Prostate gland (tissue), 2 donors: ENCODE measurements around the gene MND1. TPM values are rescaled to one million over a fixed set of nuclear protein-coding genes. Genes with fewer than 3 reads are reported as not detected.

ENCODE experiments used
- DNase-seq: peaks from one replicate; pipeline ENCODE4 v3.0.0-alpha.2; 2019; ENCODE audit warnings: low spot score
- H3K27ac ChIP-seq, 2 donors: fragments of 200-600 bp; sonication (generic); 2 replicates each; pipeline ENCODE4 v1.5.1; 2017 to 2019
- H3K27me3 ChIP-seq: fragments of 200-600 bp; sonication (generic); replicated peaks from 2 replicates; pipeline ENCODE4 v1.5.1; 2019; ENCODE audit not compliant: insufficient read depth
- H3K36me3 ChIP-seq, 2 donors: fragments of 200-600 bp; sonication (generic); 1 replicate in 1 of 2; 2 replicates in 1 of 2; pipeline versions ENCODE4 v1.5.1 to v1.8.1; 2017 to 2019
- H3K4me1 ChIP-seq: fragments of 200-600 bp; sonication (generic); replicated peaks from 2 replicates; pipeline ENCODE4 v1.5.1; 2019
- H3K4me3 ChIP-seq, 2 donors: fragments of 200-600 bp; sonication (generic); 2 replicates each; pipeline ENCODE4 v1.5.1; 2017 to 2019
- H3K9me3 ChIP-seq: fragments of 200-600 bp; sonication (generic); 2 replicates; pipeline ENCODE4 v1.5.1; 2017
- CTCF ChIP-seq, 4 experiments: fragments of 200-600 bp in 2 of 4; fragments of 450-650 bp in 2 of 4; sonication (generic) in 2 of 4; IDR thresholded peaks; 1 replicate in 3 of 4; 2 replicates in 1 of 4; pipeline ENCODE4 v1.5.1; 2016 to 2019; ENCODE audit warnings: antibody characterized with exemption in 4 of 4, mild to moderate bottlenecking in 2 of 4, moderate library complexity in 2 of 4
- POLR2A ChIP-seq: fragments of 450-650 bp; IDR thresholded peaks from one replicate; pipeline ENCODE4 v1.6.1; 2016; ENCODE audit warnings: antibody characterized with exemption, mild to moderate bottlenecking
- POLR2AphosphoS5 ChIP-seq: sonication (generic); formaldehyde crosslinking; IDR thresholded peaks from one replicate; pipeline ENCODE4 v1.6.1; 2017; ENCODE audit warnings: antibody characterized with exemption
- WGBS: methylation state at CpG from one replicate; pipeline ENCODE4 v1.1.5; 2018; 5-methylcytosine and 5-hydroxymethylcytosine counted together
- intact Hi-C: fragments of 100-400 bp; cut with DNase I; formaldehyde crosslinking; loops from one replicate; pipeline ENCODE4 v1.14.2; 2022
- total RNA-seq, 2 donors: library from RNA; depleted of rRNA; stranded (reverse); fragments of >200 nt; gene quantifications; one replicate each; pipeline ENCODE4 v1.1.0, GENCODE V29; 2016

The MND1 gene
- total RNA-seq, 2 donors from 2014 or later, result 7.9 TPM; not detected in 1

- H3K4me3 ChIP-seq, result no peak overlapping the region
- intact Hi-C loops, result no loop called here
- no peaks in the 10 kb centered on the region for H3K27me3 ChIP-seq
- TF ChIP-seq POLR2A, result no peak
- no peak for TF ChIP-seq POLR2AphosphoS5
- no peak for TF ChIP-seq CTCF (IDR thresholded peaks at IDR 0.05)
- H3K27ac ChIP-seq, result no peak overlapping the region
- no peaks in the 10 kb centered on the region for H3K9me3 ChIP-seq
- no peaks in the 10 kb centered on the region for H3K4me1 ChIP-seq
- WGBS, result 95% methylated on average over 1 of the region's 1 CpG
- DNase-seq, result no peak
- no peaks in the 10 kb centered on the region for H3K36me3 ChIP-seq
Measured at GRCh38 chr4:153401501-153401900, 57.0 kb downstream of the MND1 start.

GRCh38 chr4:153402366-153402765 lies 57.9 kb downstream of the MND1 start:
- intact Hi-C loops, result no loop called here
- H3K27ac ChIP-seq, result no peak overlapping the region
- no peaks in the 10 kb centered on the region for H3K4me1 ChIP-seq
- DNase-seq, result no peak
- no peak for TF ChIP-seq POLR2A
- TF ChIP-seq POLR2AphosphoS5, result no peak
- TF ChIP-seq CTCF (IDR thresholded peaks at IDR 0.05), result no peak
- H3K4me3 ChIP-seq, result no peak overlapping the region
- H3K9me3 ChIP-seq, result no peaks in the 10 kb centered on the region
- 87% methylated on average over 2 of the region's 2 CpGs for WGBS
- H3K36me3 ChIP-seq, result no peaks in the 10 kb centered on the region
- H3K27me3 ChIP-seq, result no peaks in the 10 kb centered on the region

GRCh38 chr4:153403726-153404125 lies 59.2 kb downstream of the MND1 start:
- Histone ChIP-seq H3K27ac (no peak overlapping the region), H3K9me3 (no peaks in the 10 kb centered on the region), H3K4me3 (no peak overlapping the region), H3K27me3 (no peaks in the 10 kb centered on the region), H3K4me1 (no peaks in the 10 kb centered on the region), H3K36me3 (no peaks in the 10 kb centered on the region)
- WGBS, result 98% methylated on average over 1 of the region's 1 CpG
- DNase-seq, result no peak
- intact Hi-C loops, result no loop called here
- TF ChIP-seq POLR2A, result no peak
- no peak for TF ChIP-seq CTCF (IDR thresholded peaks at IDR 0.05)
- TF ChIP-seq POLR2AphosphoS5, result no peak

- Histone ChIP-seq H3K4me1 (no peaks in the 10 kb centered on the region), H3K4me3 (no peak overlapping the region), H3K27me3 (no peaks in the 10 kb centered on the region), H3K36me3 (no peaks in the 10 kb centered on the region), H3K27ac (no peak overlapping the region), H3K9me3 (no peaks in the 10 kb centered on the region)
- TF ChIP-seq CTCF (IDR thresholded peaks at IDR 0.05) (no peak), POLR2A (no peak), POLR2AphosphoS5 (no peak)
- intact Hi-C loops, result no loop called here
- WGBS, result 99% methylated on average over 3 of the region's 3 CpGs
- DNase-seq, result no peak
Measured at GRCh38 chr4:153407906-153408305, 63.4 kb downstream of the MND1 start.

GRCh38 chr4:153408932-153409331 lies 64.4 kb downstream of the MND1 start:
- DNase-seq, result no peak
- Histone ChIP-seq H3K4me3 (no peak overlapping the region), H3K27ac (no peak overlapping the region), H3K4me1 (no peaks in the 10 kb centered on the region), H3K9me3 (no peaks in the 10 kb centered on the region), H3K36me3 (no peaks in the 10 kb centered on the region), H3K27me3 (no peaks in the 10 kb centered on the region)
- TF ChIP-seq CTCF (IDR thresholded peaks at IDR 0.05), result no peak
- no peak for TF ChIP-seq POLR2A
- no peak for TF ChIP-seq POLR2AphosphoS5
- WGBS, result 93% methylated on average over 3 of the region's 3 CpGs
- intact Hi-C loops, result no loop called here
